Testis (tissue), 2 donors: ENCODE measurements around the gene TBKBP1.

Experiments used
- POLR2A ChIP-seq: fragments of 450-650 bp; IDR thresholded peaks from one replicate; pipeline ENCODE4 v1.6.1; 2017; ENCODE audit warnings: antibody characterized with exemption, mild to moderate bottlenecking, moderate library complexity
- TF ChIP-seq, protein P1 (sequence below), 3 experiments: fragments of 450-650 bp in 2 of 3; fragments of 200-600 bp in 1 of 3; sonication (generic) in 1 of 3; IDR thresholded peaks; one replicate each; pipeline ENCODE4 v1.5.1; 2016 to 2019; ENCODE audit warnings: antibody characterized with exemption in 3 of 3, mild to moderate bottlenecking in 2 of 3, moderate library complexity in 1 of 3

DNA sequence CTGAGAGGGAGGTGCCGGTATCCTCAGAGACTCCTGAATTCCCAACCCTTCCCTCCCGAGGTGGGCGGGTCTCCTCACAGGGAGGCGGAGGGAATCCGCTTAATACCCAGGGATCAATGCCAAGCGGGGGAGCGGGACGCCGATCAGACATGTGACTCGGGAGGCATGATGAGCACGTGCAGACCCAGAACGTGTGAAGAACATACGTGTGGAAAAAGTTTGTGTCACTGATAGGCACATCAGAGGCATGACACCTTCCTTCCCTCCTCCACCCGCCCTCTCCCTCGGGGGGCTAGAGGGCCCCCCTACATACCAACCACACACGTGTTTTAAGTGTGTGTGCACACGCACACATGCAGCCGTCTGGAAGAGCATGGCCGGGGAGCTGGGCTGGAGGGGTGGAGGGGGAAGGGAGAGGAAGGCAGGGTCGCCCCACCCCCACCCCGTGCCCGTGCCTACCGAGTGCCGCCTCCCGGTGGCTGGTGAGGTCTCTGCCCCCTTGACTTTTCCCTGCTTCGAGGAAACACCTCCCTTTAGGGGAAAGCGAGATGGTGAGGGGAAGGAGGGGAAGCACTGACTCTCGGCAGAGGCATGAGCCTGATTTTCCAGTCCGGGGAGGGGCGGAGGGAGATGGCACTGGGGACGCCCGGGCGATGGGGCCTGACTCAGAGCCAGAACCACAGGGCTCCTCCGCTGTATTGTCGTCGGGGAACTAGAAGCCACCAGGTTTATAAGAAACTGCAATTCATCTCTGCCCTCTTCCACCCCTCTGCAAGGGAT lies 27.0 kb downstream of the TBKBP1 start:
- TF ChIP-seq, protein P1, sequence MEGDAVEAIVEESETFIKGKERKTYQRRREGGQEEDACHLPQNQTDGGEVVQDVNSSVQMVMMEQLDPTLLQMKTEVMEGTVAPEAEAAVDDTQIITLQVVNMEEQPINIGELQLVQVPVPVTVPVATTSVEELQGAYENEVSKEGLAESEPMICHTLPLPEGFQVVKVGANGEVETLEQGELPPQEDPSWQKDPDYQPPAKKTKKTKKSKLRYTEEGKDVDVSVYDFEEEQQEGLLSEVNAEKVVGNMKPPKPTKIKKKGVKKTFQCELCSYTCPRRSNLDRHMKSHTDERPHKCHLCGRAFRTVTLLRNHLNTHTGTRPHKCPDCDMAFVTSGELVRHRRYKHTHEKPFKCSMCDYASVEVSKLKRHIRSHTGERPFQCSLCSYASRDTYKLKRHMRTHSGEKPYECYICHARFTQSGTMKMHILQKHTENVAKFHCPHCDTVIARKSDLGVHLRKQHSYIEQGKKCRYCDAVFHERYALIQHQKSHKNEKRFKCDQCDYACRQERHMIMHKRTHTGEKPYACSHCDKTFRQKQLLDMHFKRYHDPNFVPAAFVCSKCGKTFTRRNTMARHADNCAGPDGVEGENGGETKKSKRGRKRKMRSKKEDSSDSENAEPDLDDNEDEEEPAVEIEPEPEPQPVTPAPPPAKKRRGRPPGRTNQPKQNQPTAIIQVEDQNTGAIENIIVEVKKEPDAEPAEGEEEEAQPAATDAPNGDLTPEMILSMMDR (IDR thresholded peaks at IDR 0.05): no peak
- no peak for TF ChIP-seq POLR2A
